ENCODE data around the gene DKC1. TPM values are rescaled to one million over a fixed set of nuclear protein-coding genes. Genes with fewer than 3 reads are reported as not detected.

DKC1 gene
- total RNA-seq, 1 experiment from 2014 or later = 107 TPM

DNA sequence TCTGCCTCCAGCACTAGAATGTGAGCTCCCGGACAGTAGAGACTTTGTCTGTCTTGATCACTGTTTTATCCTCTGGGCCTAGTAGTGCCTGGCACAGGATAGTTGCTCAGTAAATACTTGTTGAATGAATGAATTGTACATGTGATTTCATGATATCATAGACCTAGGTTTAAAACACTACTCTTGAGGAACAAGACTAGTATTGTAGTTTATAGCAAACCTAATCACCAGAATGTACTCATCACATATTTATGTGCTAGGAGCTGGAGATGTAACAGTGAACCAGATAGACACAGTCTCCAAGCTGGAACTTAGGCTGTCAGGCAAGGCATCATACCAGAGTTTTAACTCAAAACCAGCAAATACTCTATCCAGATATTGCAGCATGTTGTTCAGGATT is 35.2 kb upstream of the DKC1 start:
- Mint-ChIP-seq H3K27ac (ENCODE audit: unreplicated experiment) (no peak overlapping the region), H3K9me3 (ENCODE audit: unreplicated experiment) (no peaks in the 10 kb centered on the region), H3K4me3 (ENCODE audit: unreplicated experiment) (no peak overlapping the region), H3K27me3 (ENCODE audit: insufficient read depth, unreplicated experiment) (peaks cover 11% of the 10 kb centered on the region), H3K4me1 (ENCODE audit: low read depth, unreplicated experiment) (no peaks in the 10 kb centered on the region), H3K36me3 (ENCODE audit: insufficient read depth, unreplicated experiment) (no peaks in the 10 kb centered on the region)
- TF ChIP-seq, protein P1, sequence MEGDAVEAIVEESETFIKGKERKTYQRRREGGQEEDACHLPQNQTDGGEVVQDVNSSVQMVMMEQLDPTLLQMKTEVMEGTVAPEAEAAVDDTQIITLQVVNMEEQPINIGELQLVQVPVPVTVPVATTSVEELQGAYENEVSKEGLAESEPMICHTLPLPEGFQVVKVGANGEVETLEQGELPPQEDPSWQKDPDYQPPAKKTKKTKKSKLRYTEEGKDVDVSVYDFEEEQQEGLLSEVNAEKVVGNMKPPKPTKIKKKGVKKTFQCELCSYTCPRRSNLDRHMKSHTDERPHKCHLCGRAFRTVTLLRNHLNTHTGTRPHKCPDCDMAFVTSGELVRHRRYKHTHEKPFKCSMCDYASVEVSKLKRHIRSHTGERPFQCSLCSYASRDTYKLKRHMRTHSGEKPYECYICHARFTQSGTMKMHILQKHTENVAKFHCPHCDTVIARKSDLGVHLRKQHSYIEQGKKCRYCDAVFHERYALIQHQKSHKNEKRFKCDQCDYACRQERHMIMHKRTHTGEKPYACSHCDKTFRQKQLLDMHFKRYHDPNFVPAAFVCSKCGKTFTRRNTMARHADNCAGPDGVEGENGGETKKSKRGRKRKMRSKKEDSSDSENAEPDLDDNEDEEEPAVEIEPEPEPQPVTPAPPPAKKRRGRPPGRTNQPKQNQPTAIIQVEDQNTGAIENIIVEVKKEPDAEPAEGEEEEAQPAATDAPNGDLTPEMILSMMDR (IDR thresholded peaks at IDR 0.05; ENCODE audit: insufficient read depth in 1 of 2, low read depth in 1 of 2, low read length in 1 of 2, severe bottlenecking in 1 of 2, unreplicated experiment in 1 of 2) = no peak
- BruUV-seq (replicated peaks) = no TSS peak
- H3K4me1 ChIP-seq = no peaks in the 10 kb centered on the region
- no peaks in the 10 kb centered on the region for H3K36me3 ChIP-seq (ENCODE audit: control insufficient read depth, insufficient read depth, low read length)
- ChIA-PET POLR2A (no interaction called here), CTCF (no interaction called here)
- no peaks in the 10 kb centered on the region for H3K27me3 ChIP-seq (replicated peaks; ENCODE audit: control insufficient read depth, insufficient read depth, low read length)
- no peak overlapping the region for H3K4me3 ChIP-seq (ENCODE audit: low read depth, low read length)
- intact Hi-C loops (cut with micrococcal nuclease; ENCODE audit: unreplicated experiment) = no loop called here
- DNase-seq = no peak
- no peaks in the 10 kb centered on the region for H3K9me3 ChIP-seq

DNA sequence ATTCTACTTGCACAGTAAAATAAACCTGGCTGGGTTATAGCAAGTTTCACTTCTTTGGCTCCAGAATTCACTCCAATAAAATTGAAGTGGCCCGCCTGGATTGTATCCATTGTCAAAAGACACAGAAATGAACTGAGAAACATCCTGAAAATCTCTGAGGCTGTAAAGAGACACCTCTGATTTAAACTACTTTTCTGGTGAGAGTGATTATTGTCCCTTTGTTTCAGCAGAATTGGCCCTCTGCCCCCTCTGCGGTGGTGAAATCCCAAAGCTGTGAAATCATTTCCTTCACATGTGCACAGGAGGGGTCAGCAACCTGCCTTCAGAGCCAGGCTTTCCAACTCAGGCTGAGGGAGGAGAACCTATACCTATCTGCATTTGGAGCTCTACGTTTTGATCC is 34.8 kb upstream of the DKC1 start:
- Histone ChIP-seq H3K27me3 (replicated peaks; ENCODE audit: control insufficient read depth, insufficient read depth, low read length) (no peaks in the 10 kb centered on the region), H3K4me1 (no peaks in the 10 kb centered on the region), H3K36me3 (ENCODE audit: control insufficient read depth, insufficient read depth, low read length) (no peaks in the 10 kb centered on the region), H3K4me3 (ENCODE audit: low read depth, low read length) (no peak overlapping the region), H3K9me3 (no peaks in the 10 kb centered on the region)
- TF ChIP-seq, protein P1 (IDR thresholded peaks at IDR 0.05; ENCODE audit: insufficient read depth in 1 of 2, low read depth in 1 of 2, low read length in 1 of 2, severe bottlenecking in 1 of 2, unreplicated experiment in 1 of 2) = no peak
- ChIA-PET CTCF (no interaction called here), POLR2A (no interaction called here)
- no peaks in the 10 kb centered on the region for H3K9me3 Mint-ChIP-seq (ENCODE audit: unreplicated experiment)
- no peak overlapping the region for H3K4me3 Mint-ChIP-seq (ENCODE audit: unreplicated experiment)
- no TSS peak for BruUV-seq (replicated peaks)
- H3K36me3 Mint-ChIP-seq (ENCODE audit: insufficient read depth, unreplicated experiment) = no peaks in the 10 kb centered on the region
- intact Hi-C loops (cut with micrococcal nuclease; ENCODE audit: unreplicated experiment) = no loop called here
- H3K27ac Mint-ChIP-seq (ENCODE audit: unreplicated experiment) = no peak overlapping the region
- peaks cover 11% of the 10 kb centered on the region for H3K27me3 Mint-ChIP-seq (ENCODE audit: insufficient read depth, unreplicated experiment)
- DNase-seq = no peak
- no peaks in the 10 kb centered on the region for H3K4me1 Mint-ChIP-seq (ENCODE audit: low read depth, unreplicated experiment)

DNA sequence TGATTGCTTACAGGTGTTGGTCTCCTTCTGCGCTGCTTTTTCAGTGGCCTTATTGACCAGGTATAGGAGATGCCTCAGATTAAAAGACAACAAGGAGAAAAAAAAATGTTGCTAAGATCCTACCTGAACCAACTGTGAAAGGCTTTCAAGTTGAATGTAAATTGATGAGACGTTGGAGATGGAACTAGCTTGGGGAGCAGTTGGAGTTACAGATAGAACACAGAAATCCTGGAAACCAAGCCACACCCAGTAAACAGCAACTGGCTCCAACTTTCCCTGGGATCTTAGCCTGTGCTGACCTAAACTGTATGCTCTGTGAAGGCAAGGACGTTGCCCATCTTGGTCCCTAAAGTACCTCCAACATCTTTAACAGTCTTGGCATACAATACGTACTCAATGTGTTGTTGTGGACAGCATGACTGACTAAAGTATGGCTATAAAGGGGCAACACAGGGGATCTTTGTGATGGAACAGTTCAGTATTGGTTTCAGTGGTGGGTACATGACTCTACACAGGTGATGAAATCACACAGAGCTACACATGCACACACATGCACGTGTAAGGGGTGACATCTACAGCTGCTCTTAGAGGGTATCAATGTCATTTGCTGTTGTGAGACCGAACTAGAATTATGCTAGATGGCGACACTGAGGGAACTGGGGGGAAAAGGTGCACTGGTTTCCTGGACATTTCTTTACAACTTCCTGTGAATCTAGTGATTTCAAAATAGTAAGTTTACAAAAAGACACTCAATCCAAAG is 34.1 kb upstream of the DKC1 start:
- H3K4me1 Mint-ChIP-seq (ENCODE audit: low read depth, unreplicated experiment) = no peaks in the 10 kb centered on the region
- H3K4me1 ChIP-seq = no peaks in the 10 kb centered on the region
- H3K9me3 Mint-ChIP-seq (ENCODE audit: unreplicated experiment) = no peaks in the 10 kb centered on the region
- intact Hi-C loops (cut with micrococcal nuclease; ENCODE audit: unreplicated experiment) = no loop called here
- TF ChIP-seq, protein P1 (IDR thresholded peaks at IDR 0.05; ENCODE audit: insufficient read depth in 1 of 2, low read depth in 1 of 2, low read length in 1 of 2, severe bottlenecking in 1 of 2, unreplicated experiment in 1 of 2) = no peak
- H3K27me3 Mint-ChIP-seq (ENCODE audit: insufficient read depth, unreplicated experiment) = peaks cover 11% of the 10 kb centered on the region
- no peaks in the 10 kb centered on the region for H3K27me3 ChIP-seq (replicated peaks; ENCODE audit: control insufficient read depth, insufficient read depth, low read length)
- no peak overlapping the region for H3K27ac Mint-ChIP-seq (ENCODE audit: unreplicated experiment)
- ChIA-PET CTCF (no interaction called here), POLR2A (no interaction called here)
- no peak for DNase-seq
- H3K4me3 ChIP-seq (ENCODE audit: low read depth, low read length) = no peak overlapping the region
- no peaks in the 10 kb centered on the region for H3K36me3 ChIP-seq (ENCODE audit: control insufficient read depth, insufficient read depth, low read length)
- no peak overlapping the region for H3K4me3 Mint-ChIP-seq (ENCODE audit: unreplicated experiment)
- no peaks in the 10 kb centered on the region for H3K9me3 ChIP-seq
- no peaks in the 10 kb centered on the region for H3K36me3 Mint-ChIP-seq (ENCODE audit: insufficient read depth, unreplicated experiment)
- BruUV-seq (replicated peaks) = no TSS peak

Data from Caco-2 (cell line).